ENCODE measurements around the gene ACMSD. TPM values are rescaled to one million over a fixed set of nuclear protein-coding genes. Genes with fewer than 3 reads are reported as not detected.
A peak's percentile ranks its signal among the peaks of the same experiment; 100 is the strongest.

ACMSD gene
- total RNA-seq, 1 experiment from 2014 or later: not detected

- Histone ChIP-seq H2AFZ (ENCODE audit: low read length) (no peak overlapping the region), H3K79me2 (ENCODE audit: low read length) (no peaks in the 10 kb centered on the region), H3K27me3 (ENCODE audit: low read length) (no peaks in the 10 kb centered on the region), H4K20me1 (ENCODE audit: insufficient read depth, low read depth, low read length) (no peaks in the 10 kb centered on the region), H3K9me3 (ENCODE audit: low read length) (no peaks in the 10 kb centered on the region), H3K4me1 (ENCODE audit: low read length) (no peaks in the 10 kb centered on the region), H3K4me2 (ENCODE audit: low read depth, low read length, poor library complexity, severe bottlenecking) (no peak overlapping the region), H3K9me2 (replicated peaks; ENCODE audit: insufficient read depth, low read length) (no peaks in the 10 kb centered on the region), H3K27ac (ENCODE audit: low read length) (no peak overlapping the region), H3K9ac (ENCODE audit: low read length) (no peak overlapping the region), H3K36me3 (ENCODE audit: insufficient read depth, low read length) (no peaks in the 10 kb centered on the region), H3K4me3 (ENCODE audit: low read length) (no peak overlapping the region)
- no peak for DNase-seq
These were observed 31.7 kb downstream of the ACMSD start for GRCh38 chr2:134869946-134870736.

GRCh38 chr2:134873152-134873551 is 34.7 kb downstream of the ACMSD start:
- DNase-seq: no peak
- Histone ChIP-seq H2AFZ (ENCODE audit: low read length) (no peak overlapping the region), H3K27me3 (ENCODE audit: low read length) (no peaks in the 10 kb centered on the region), H3K27ac (ENCODE audit: low read length) (no peak overlapping the region), H3K4me3 (ENCODE audit: low read length) (no peak overlapping the region), H3K9me3 (ENCODE audit: low read length) (no peaks in the 10 kb centered on the region), H3K79me2 (ENCODE audit: low read length) (no peaks in the 10 kb centered on the region), H3K36me3 (ENCODE audit: insufficient read depth, low read length) (no peaks in the 10 kb centered on the region), H3K9me2 (replicated peaks; ENCODE audit: insufficient read depth, low read length) (no peaks in the 10 kb centered on the region), H4K20me1 (ENCODE audit: insufficient read depth, low read depth, low read length) (no peaks in the 10 kb centered on the region), H3K4me1 (ENCODE audit: low read length) (no peaks in the 10 kb centered on the region), H3K4me2 (ENCODE audit: low read depth, low read length, poor library complexity, severe bottlenecking) (no peak overlapping the region), H3K9ac (ENCODE audit: low read length) (no peak overlapping the region)

GRCh38 chr2:134875309-134875708 is 36.9 kb downstream of the ACMSD start:
- H3K4me1 ChIP-seq (ENCODE audit: low read length): no peaks in the 10 kb centered on the region
- H2AFZ ChIP-seq (ENCODE audit: low read length): no peak overlapping the region
- DNase-seq: no peak
- no peaks in the 10 kb centered on the region for H4K20me1 ChIP-seq (ENCODE audit: insufficient read depth, low read depth, low read length)
- H3K79me2 ChIP-seq (ENCODE audit: low read length): no peaks in the 10 kb centered on the region
- H3K9ac ChIP-seq (ENCODE audit: low read length): no peak overlapping the region
- H3K9me2 ChIP-seq (replicated peaks; ENCODE audit: insufficient read depth, low read length): no peaks in the 10 kb centered on the region
- no peak overlapping the region for H3K27ac ChIP-seq (ENCODE audit: low read length)
- no peak overlapping the region for H3K4me2 ChIP-seq (ENCODE audit: low read depth, low read length, poor library complexity, severe bottlenecking)
- no peak overlapping the region for H3K4me3 ChIP-seq (ENCODE audit: low read length)
- H3K9me3 ChIP-seq (ENCODE audit: low read length): no peaks in the 10 kb centered on the region
- H3K36me3 ChIP-seq (ENCODE audit: insufficient read depth, low read length): no peaks in the 10 kb centered on the region
- H3K27me3 ChIP-seq (ENCODE audit: low read length): no peaks in the 10 kb centered on the region

DNA sequence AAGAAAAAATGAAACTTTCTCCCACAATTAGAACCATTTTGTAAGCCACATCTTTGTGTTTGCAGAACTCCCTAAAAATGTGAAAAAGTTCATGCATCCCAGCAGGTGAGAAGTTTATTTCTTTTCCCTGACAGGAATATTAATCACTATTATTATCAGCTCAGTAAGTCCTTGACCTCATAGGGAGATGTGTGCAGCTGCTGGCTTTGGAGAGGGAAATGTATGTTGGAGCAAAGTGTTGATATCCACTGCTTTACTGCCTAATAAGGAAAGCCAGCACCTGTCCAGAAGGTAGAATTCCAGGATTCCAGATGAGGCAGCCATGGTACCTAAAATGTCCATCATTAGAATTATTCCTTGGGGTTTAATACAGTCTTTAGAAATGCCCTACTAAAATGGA is 44.4 kb downstream of the ACMSD start:
- Histone ChIP-seq H3K79me2 (ENCODE audit: low read length) (no peaks in the 10 kb centered on the region), H3K27ac (ENCODE audit: low read length) (no peak overlapping the region), H2AFZ (ENCODE audit: low read length) (no peak overlapping the region), H3K36me3 (ENCODE audit: insufficient read depth, low read length) (no peaks in the 10 kb centered on the region), H3K9me2 (replicated peaks; ENCODE audit: insufficient read depth, low read length) (no peaks in the 10 kb centered on the region), H3K9me3 (ENCODE audit: low read length) (no peaks in the 10 kb centered on the region), H3K9ac (ENCODE audit: low read length) (no peak overlapping the region), H4K20me1 (ENCODE audit: insufficient read depth, low read depth, low read length) (no peaks in the 10 kb centered on the region), H3K27me3 (ENCODE audit: low read length) (no peaks in the 10 kb centered on the region), H3K4me2 (ENCODE audit: low read depth, low read length, poor library complexity, severe bottlenecking) (no peak overlapping the region), H3K4me1 (ENCODE audit: low read length) (no peaks in the 10 kb centered on the region), H3K4me3 (ENCODE audit: low read length) (no peak overlapping the region)
- no peak for DNase-seq

DNA sequence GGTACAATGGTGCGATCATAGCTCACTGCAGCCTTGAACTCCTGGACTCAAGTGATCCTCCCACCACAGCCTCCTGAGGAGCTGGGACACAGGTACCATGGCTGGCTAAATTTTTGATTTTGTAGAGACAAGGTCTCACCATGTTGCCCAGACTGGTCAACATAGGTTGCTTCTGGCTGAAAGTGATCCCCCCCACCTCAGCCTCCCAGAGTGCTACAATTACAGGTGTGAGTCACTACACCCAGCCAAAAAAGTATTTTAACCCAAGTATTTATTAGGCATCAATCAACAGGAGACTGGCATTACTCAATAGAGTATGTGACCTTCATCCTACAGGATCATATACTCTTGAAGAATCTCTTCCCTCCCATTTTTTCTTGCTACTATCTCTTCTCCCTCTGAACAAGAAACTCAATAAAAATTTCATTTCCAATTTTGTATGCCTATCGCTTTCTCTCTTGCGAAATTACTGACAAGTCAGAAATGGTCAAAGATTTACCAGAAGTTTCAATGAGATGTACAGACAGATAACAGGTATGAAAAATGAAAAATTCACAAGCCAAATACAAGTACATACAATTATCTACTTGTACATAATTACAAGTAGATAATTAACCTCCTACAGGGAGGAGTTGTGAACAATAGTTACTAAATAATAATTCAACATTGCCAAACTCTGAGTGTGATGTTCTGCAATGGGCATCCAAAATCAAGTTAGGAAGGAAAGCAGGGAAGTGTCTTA is 45.3 kb downstream of the ACMSD start:
- H2AFZ ChIP-seq (ENCODE audit: low read length): no peak overlapping the region
- no peak for DNase-seq
- H3K9ac ChIP-seq (ENCODE audit: low read length): no peak overlapping the region
- H3K4me2 ChIP-seq (ENCODE audit: low read depth, low read length, poor library complexity, severe bottlenecking): no peak overlapping the region
- H3K9me3 ChIP-seq (ENCODE audit: low read length): no peaks in the 10 kb centered on the region
- H3K27ac ChIP-seq (ENCODE audit: low read length): no peak overlapping the region
- no peaks in the 10 kb centered on the region for H3K36me3 ChIP-seq (ENCODE audit: insufficient read depth, low read length)
- no peak overlapping the region for H3K4me3 ChIP-seq (ENCODE audit: low read length)
- H3K9me2 ChIP-seq (replicated peaks; ENCODE audit: insufficient read depth, low read length): no peaks in the 10 kb centered on the region
- H3K4me1 ChIP-seq (ENCODE audit: low read length): no peaks in the 10 kb centered on the region
- no peaks in the 10 kb centered on the region for H3K27me3 ChIP-seq (ENCODE audit: low read length)
- H4K20me1 ChIP-seq (ENCODE audit: insufficient read depth, low read depth, low read length): no peaks in the 10 kb centered on the region
- H3K79me2 ChIP-seq (ENCODE audit: low read length): no peaks in the 10 kb centered on the region

DNA sequence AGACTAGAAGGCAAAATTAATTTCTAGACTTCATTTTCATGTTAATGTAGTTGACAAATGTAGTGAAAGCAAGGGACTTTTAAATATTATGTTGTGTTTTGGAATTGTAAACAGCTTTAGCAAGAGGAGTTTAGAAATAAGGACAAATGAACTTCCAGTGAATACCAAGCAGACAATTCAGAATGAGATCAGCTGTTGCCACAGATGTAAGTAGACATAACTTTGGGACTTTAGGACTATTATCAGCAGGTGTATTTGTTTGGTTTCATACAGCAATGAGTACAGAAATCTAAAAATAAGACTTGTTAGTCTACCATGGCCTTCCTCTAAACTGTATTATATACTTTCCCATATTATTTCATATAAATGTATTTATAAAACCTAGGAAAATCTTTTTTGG is 46.0 kb downstream of the ACMSD start:
- Histone ChIP-seq H3K27me3 (ENCODE audit: low read length) (no peaks in the 10 kb centered on the region), H4K20me1 (ENCODE audit: insufficient read depth, low read depth, low read length) (no peaks in the 10 kb centered on the region), H3K9ac (ENCODE audit: low read length) (no peak overlapping the region), H3K4me3 (ENCODE audit: low read length) (no peak overlapping the region), H3K79me2 (ENCODE audit: low read length) (no peaks in the 10 kb centered on the region), H3K27ac (ENCODE audit: low read length) (no peak overlapping the region), H3K36me3 (ENCODE audit: insufficient read depth, low read length) (no peaks in the 10 kb centered on the region), H3K9me2 (replicated peaks; ENCODE audit: insufficient read depth, low read length) (no peaks in the 10 kb centered on the region), H3K4me2 (ENCODE audit: low read depth, low read length, poor library complexity, severe bottlenecking) (no peak overlapping the region), H3K9me3 (ENCODE audit: low read length) (no peaks in the 10 kb centered on the region), H2AFZ (ENCODE audit: low read length) (no peak overlapping the region), H3K4me1 (ENCODE audit: low read length) (no peaks in the 10 kb centered on the region)
- no peak for DNase-seq

- no peaks in the 10 kb centered on the region for H3K9me2 ChIP-seq (replicated peaks; ENCODE audit: insufficient read depth, low read length)
- H3K4me3 ChIP-seq (ENCODE audit: low read length): no peak overlapping the region
- H2AFZ ChIP-seq (ENCODE audit: low read length): no peak overlapping the region
- H3K4me1 ChIP-seq (ENCODE audit: low read length): 0 out of 2 replicates have a peak, but pooled peaks cover 3% of the 10 kb centered on the region
- DNase-seq: no peak
- H3K9ac ChIP-seq (ENCODE audit: low read length): no peak overlapping the region
- no peaks in the 10 kb centered on the region for H3K36me3 ChIP-seq (ENCODE audit: insufficient read depth, low read length)
- H3K9me3 ChIP-seq (ENCODE audit: low read length): no peaks in the 10 kb centered on the region
- no peaks in the 10 kb centered on the region for H3K27me3 ChIP-seq (ENCODE audit: low read length)
- H3K27ac ChIP-seq (ENCODE audit: low read length): no peak overlapping the region
- no peak overlapping the region for H3K4me2 ChIP-seq (ENCODE audit: low read depth, low read length, poor library complexity, severe bottlenecking)
- H3K79me2 ChIP-seq (ENCODE audit: low read length): no peaks in the 10 kb centered on the region
- no peaks in the 10 kb centered on the region for H4K20me1 ChIP-seq (ENCODE audit: insufficient read depth, low read depth, low read length)
These were observed 54.0 kb downstream of the ACMSD start for GRCh38 chr2:134892282-134893035.

DNA sequence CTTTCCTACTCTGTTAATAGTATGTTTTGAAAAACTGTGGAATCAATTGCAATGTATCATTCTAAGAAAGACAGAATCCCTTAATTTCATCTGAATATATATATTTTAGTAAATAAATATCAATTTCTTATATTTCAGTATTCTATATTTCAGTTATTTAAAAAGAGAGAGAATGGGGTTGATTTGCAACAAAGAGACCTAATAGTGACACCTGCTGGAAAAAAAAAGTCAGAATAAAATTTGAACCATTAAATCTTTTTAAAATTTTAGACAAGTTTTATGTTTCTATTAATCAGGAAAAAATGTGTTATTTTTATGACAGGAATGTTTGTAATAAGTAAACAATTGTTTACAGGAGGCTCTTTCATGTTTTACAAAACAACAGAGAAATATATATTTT is 59.5 kb downstream of the ACMSD start:
- Histone ChIP-seq H3K4me1 (ENCODE audit: low read length) (no peaks in the 10 kb centered on the region), H3K9me3 (ENCODE audit: low read length) (no peaks in the 10 kb centered on the region), H3K9me2 (replicated peaks; ENCODE audit: insufficient read depth, low read length) (no peaks in the 10 kb centered on the region), H3K79me2 (ENCODE audit: low read length) (no peaks in the 10 kb centered on the region), H3K36me3 (ENCODE audit: insufficient read depth, low read length) (no peaks in the 10 kb centered on the region), H3K4me3 (ENCODE audit: low read length) (no peak overlapping the region), H2AFZ (ENCODE audit: low read length) (no peak overlapping the region), H3K9ac (ENCODE audit: low read length) (no peak overlapping the region), H3K4me2 (ENCODE audit: low read depth, low read length, poor library complexity, severe bottlenecking) (no peak overlapping the region), H3K27me3 (ENCODE audit: low read length) (no peaks in the 10 kb centered on the region), H4K20me1 (ENCODE audit: insufficient read depth, low read depth, low read length) (no peaks in the 10 kb centered on the region), H3K27ac (ENCODE audit: low read length) (no peak overlapping the region)
- DNase-seq: peak; percentile 79

Measured in Karpas-422 (cell line).